Measurements from ENCODE around the gene PTPRG. TPM values are rescaled to one million over a fixed set of nuclear protein-coding genes. Genes with fewer than 3 reads are reported as not detected.

Gene PTPRG
- total RNA-seq, 1 donor from 2014 or later: 0.22 TPM

DNA sequence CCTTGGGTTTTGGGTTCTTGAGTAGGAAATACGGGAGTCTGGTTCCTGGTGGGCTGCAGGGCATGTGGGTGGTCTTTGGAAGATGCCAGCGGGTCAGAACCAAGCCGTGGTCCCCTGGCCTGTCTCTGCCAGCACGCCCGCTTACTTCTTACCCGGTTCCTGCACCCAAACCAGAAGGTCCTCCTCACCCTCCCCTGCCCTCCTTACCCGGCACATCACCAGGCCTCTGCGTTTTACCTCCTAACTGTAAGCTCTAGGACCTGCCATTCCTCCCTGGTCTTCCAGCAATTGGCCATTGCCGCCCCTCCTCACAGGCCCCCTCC, 628.0 kb downstream of the PTPRG start:
- Mint-ChIP-seq H3K36me3 (ENCODE audit: low read depth) (no peaks in the 10 kb centered on the region), H3K4me1 (peaks cover 7% of the 10 kb centered on the region), H3K4me3 (no peak overlapping the region), H3K9me3 (no peaks in the 10 kb centered on the region), H3K27ac (no peak overlapping the region), H3K27me3 (no peaks in the 10 kb centered on the region)
- no peak for ATAC-seq (ENCODE audit: low read depth)
- POLR2A ChIA-PET: no interaction called here
- intact Hi-C loops (cut with micrococcal nuclease): loop anchor here (5.0 kb wide), 1 partner anchor 807 kb away; no protein-coding TSS in a partner anchor
- no peak for DNase-seq
- TF ChIP-seq, protein P1, sequence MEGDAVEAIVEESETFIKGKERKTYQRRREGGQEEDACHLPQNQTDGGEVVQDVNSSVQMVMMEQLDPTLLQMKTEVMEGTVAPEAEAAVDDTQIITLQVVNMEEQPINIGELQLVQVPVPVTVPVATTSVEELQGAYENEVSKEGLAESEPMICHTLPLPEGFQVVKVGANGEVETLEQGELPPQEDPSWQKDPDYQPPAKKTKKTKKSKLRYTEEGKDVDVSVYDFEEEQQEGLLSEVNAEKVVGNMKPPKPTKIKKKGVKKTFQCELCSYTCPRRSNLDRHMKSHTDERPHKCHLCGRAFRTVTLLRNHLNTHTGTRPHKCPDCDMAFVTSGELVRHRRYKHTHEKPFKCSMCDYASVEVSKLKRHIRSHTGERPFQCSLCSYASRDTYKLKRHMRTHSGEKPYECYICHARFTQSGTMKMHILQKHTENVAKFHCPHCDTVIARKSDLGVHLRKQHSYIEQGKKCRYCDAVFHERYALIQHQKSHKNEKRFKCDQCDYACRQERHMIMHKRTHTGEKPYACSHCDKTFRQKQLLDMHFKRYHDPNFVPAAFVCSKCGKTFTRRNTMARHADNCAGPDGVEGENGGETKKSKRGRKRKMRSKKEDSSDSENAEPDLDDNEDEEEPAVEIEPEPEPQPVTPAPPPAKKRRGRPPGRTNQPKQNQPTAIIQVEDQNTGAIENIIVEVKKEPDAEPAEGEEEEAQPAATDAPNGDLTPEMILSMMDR (IDR thresholded peaks at IDR 0.05): no peak
- CTCF ChIA-PET: no interaction called here

GRCh38 chr3:62192891-62193290, 631.5 kb downstream of the PTPRG start:
- POLR2A ChIA-PET: no interaction called here
- Mint-ChIP-seq H3K27ac (no peak overlapping the region), H3K4me3 (no peak overlapping the region), H3K9me3 (no peaks in the 10 kb centered on the region), H3K4me1 (peaks cover 7% of the 10 kb centered on the region), H3K36me3 (ENCODE audit: low read depth) (no peaks in the 10 kb centered on the region), H3K27me3 (no peaks in the 10 kb centered on the region)
- DNase-seq (no peak), ATAC-seq (ENCODE audit: low read depth) (no peak)
- intact Hi-C loops (cut with micrococcal nuclease): no loop called here
- TF ChIP-seq, protein P1 (IDR thresholded peaks at IDR 0.05): no peak
- CTCF ChIA-PET: no interaction called here

DNA sequence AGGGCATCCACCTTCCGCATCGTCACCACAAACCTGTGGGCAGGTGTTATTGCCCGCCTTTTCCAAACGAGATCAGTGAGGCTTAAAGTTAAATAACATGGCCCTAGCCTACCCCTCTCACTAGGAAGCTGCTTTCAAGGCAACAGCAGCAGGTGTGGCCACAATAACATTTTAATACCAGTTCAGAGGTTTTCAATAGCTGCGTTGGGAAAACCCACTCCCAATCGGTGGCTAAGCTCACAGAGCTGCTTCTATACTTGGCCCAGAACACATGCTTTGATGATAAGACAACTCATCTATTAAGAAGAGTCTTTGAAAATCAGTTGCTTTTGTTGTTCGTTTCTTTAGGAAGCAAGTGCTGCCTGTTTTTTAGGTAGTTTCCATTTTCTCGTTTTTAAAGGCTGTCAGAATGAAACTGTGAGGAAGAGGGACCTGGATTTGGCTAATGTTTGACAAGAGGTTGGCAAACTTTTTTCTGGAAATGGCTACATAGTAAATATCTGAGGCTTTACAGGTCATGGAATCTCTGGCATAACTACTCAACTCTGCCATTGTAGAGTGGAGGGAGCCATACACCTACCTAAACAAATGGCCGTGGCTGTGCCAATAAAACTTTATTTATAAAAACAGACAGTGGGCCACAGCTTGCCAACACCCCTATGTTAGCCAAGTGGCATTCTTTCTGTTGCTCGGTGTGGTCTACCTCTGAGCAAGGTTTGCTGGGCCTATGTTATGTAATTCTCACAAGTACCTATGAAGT, 632.4 kb downstream of the PTPRG start:
- TF ChIP-seq, protein P1 (IDR thresholded peaks at IDR 0.05): no peak
- ChIA-PET CTCF (no interaction called here), POLR2A (no interaction called here)
- ATAC-seq (ENCODE audit: low read depth): no peak
- Mint-ChIP-seq H3K9me3 (no peaks in the 10 kb centered on the region), H3K4me3 (no peak overlapping the region), H3K27ac (no peak overlapping the region), H3K27me3 (no peaks in the 10 kb centered on the region), H3K36me3 (ENCODE audit: low read depth) (no peaks in the 10 kb centered on the region), H3K4me1 (peaks cover 4% of the 10 kb centered on the region)
- intact Hi-C loops (cut with micrococcal nuclease): no loop called here
- DNase-seq: no peak

DNA sequence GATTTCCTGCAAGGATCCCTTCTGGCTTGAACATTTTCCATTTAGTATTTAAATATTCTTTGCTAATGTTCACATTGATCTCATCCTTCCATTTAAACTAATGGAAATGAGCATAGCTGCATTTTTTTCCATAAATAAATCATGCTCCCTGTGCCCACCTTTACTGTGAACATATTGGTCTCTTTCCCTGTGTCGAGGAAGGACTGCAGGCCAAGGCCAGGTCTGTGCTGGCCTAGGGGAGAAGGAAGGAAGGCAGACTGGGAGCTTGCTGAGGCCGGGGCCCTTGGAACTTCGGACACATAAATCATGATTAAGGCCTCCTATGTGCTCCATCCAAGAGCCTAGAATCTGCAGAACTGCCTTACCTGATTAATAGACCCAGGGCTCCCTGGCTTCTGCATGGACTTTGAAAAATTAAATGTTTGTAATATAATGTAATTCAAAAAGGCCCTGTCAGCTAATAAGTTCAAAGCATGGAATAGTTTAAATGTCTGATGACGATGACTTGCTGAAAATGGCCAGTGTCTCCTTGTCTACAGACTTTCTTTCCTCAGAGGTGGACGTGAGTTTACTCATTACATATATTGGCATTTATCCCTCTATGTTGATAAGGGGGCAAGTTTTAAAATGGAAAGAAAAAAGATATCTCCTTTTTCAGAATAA, 636.1 kb downstream of the PTPRG start:
- CTCF ChIA-PET: interaction anchor here (1.1 kb wide), 1 partner anchor 10 kb away, joined by 6 read pairs; no protein-coding TSS in a partner anchor
- intact Hi-C loops (cut with micrococcal nuclease): no loop called here
- H3K27me3 Mint-ChIP-seq: no peaks in the 10 kb centered on the region
- H3K9me3 Mint-ChIP-seq: no peaks in the 10 kb centered on the region
- no peaks in the 10 kb centered on the region for H3K36me3 Mint-ChIP-seq (ENCODE audit: low read depth)
- no peak overlapping the region for H3K4me3 Mint-ChIP-seq
- no peak overlapping the region for H3K27ac Mint-ChIP-seq
- no peak for DNase-seq
- no peak for ATAC-seq (ENCODE audit: low read depth)
- POLR2A ChIA-PET: no interaction called here
- TF ChIP-seq, protein P1 (IDR thresholded peaks at IDR 0.05): no peak
- H3K4me1 Mint-ChIP-seq: no peaks in the 10 kb centered on the region

- Mint-ChIP-seq H3K4me1 (no peaks in the 10 kb centered on the region), H3K27ac (no peak overlapping the region), H3K4me3 (no peak overlapping the region), H3K36me3 (ENCODE audit: low read depth) (no peaks in the 10 kb centered on the region), H3K27me3 (no peaks in the 10 kb centered on the region), H3K9me3 (no peaks in the 10 kb centered on the region)
- POLR2A ChIA-PET: no interaction called here
- intact Hi-C loops (cut with micrococcal nuclease): no loop called here
- DNase-seq: no peak
- ATAC-seq (ENCODE audit: low read depth): no peak
- TF ChIP-seq, protein P1 (IDR thresholded peaks at IDR 0.05): no peak
- CTCF ChIA-PET: no interaction called here
Observed at GRCh38 chr3:62199126-62199525, 637.8 kb downstream of the PTPRG start.

All from activated B cell treated with CpG ODN at 0.5 μM for 24 hours (primary cell).